BLaER1 treated with 17β-estradiol and CSF1 and Interleukin-3, amounts not matched to agents 10 nM and 100 nM (cell line): ENCODE results near the gene TLE2.
A peak's percentile ranks its signal among the peaks of the same experiment; 100 is the strongest.

Experiments used
- H3K27ac ChIP-seq, 11 experiments: shearing (Covaris generic); formaldehyde crosslinking; 2 replicates each; pipeline ENCODE4 v1.8.1; 2022
- H3K27me3 ChIP-seq, 11 experiments: shearing (Covaris generic); formaldehyde crosslinking; 2 replicates each; pipeline ENCODE4 v1.8.1; 2022
- H3K36me3 ChIP-seq, 11 experiments: shearing (Covaris generic); formaldehyde crosslinking; 2 replicates each; pipeline ENCODE4 v1.8.1; 2022
- H3K4me1 ChIP-seq, 10 experiments: shearing (Covaris generic); formaldehyde crosslinking; 2 replicates each; pipeline ENCODE4 v1.8.1; 2022
- H3K4me2 ChIP-seq, 11 experiments: shearing (Covaris generic); formaldehyde crosslinking; 2 replicates each; pipeline ENCODE4 v1.8.1; 2022
- H3K4me3 ChIP-seq, 10 experiments: shearing (Covaris generic); formaldehyde crosslinking; 2 replicates each; pipeline ENCODE4 v1.8.1; 2022
- H3K9ac ChIP-seq, 11 experiments: shearing (Covaris generic); formaldehyde crosslinking; 2 replicates each; pipeline ENCODE4 v1.8.1; 2022
- H3K9me3 ChIP-seq, 11 experiments: shearing (Covaris generic); formaldehyde crosslinking; replicated peaks in 1 of 11; 2 replicates each; pipeline ENCODE4 v1.8.1; 2022
- H4K20me1 ChIP-seq, 11 experiments: shearing (Covaris generic); formaldehyde crosslinking; 2 replicates each; pipeline ENCODE4 v1.8.1; 2022
- Cebpa-rat ChIP-seq, 11 experiments: shearing (Covaris generic); IDR thresholded peaks; 2 replicates each; pipeline ENCODE4 v1.8.1; 2022

The TLE2 gene

GRCh38 chr19:2982983-2983350 lies 46.1 kb downstream of the TLE2 start:
- peak overlapping the region in 7 of 11 experiments; percentile 20 to 74 (median 57); a peak in 11 of 22 replicates for H3K9ac ChIP-seq
- H3K36me3 ChIP-seq, result no peaks in the 10 kb centered on the region
- H3K9me3 ChIP-seq, result no peaks in the 10 kb centered on the region
- no peaks in the 10 kb centered on the region for H4K20me1 ChIP-seq
- H3K27ac ChIP-seq, result peak overlapping the region in 8 of 11 experiments; percentile 44 to 80 (median 68); a peak in 15 of 22 replicates
- TF ChIP-seq Cebpa-rat (IDR thresholded peaks at IDR 0.05), result no peak
- H3K4me3 ChIP-seq, result peak overlapping the region in 2 of 10 experiments; percentile 4 to 52; a peak in 2 of 20 replicates
- peaks cover 0 to 12% (median 0%) of the 10 kb centered on the region in 11 experiments; a peak in 2 of 22 replicates for H3K27me3 ChIP-seq
- H3K4me2 ChIP-seq, result peak overlapping the region; percentile 79 to 98 (median 92)
- H3K4me1 ChIP-seq, result peaks cover 35 to 95% (median 88%) of the 10 kb centered on the region in 10 experiments

GRCh38 chr19:2982561-2982960 lies 46.5 kb downstream of the TLE2 start:
- Histone ChIP-seq H3K27ac (peak overlapping the region in 7 of 11 experiments; percentile 44 to 80 (median 69); a peak in 11 of 22 replicates), H3K9ac (peak overlapping the region in 5 of 11 experiments; percentile 46 to 74 (median 66); a peak in 9 of 22 replicates), H3K4me2 (peak overlapping the region; percentile 42 to 98 (median 92); a peak in 21 of 22 replicates), H3K9me3 (no peaks in the 10 kb centered on the region), H3K27me3 (peaks cover 0 to 11% (median 0%) of the 10 kb centered on the region in 11 experiments; a peak in 2 of 22 replicates), H3K4me3 (peak overlapping the region in 1 of 10 experiments; percentile 4; a peak in 1 of 20 replicates), H4K20me1 (no peaks in the 10 kb centered on the region), H3K36me3 (no peaks in the 10 kb centered on the region), H3K4me1 (peaks cover 36 to 95% (median 88%) of the 10 kb centered on the region in 10 experiments)
- TF ChIP-seq Cebpa-rat (IDR thresholded peaks at IDR 0.05), result no peak

GRCh38 chr19:2981898-2982297 lies 47.2 kb downstream of the TLE2 start:
- Histone ChIP-seq H3K27ac (peak overlapping the region in 1 of 11 experiments; percentile 14; a peak in 1 of 22 replicates), H3K9me3 (no peaks in the 10 kb centered on the region), H3K4me2 (peak overlapping the region in 9 of 11 experiments; percentile 15 to 98 (median 92); a peak in 16 of 22 replicates), H3K4me1 (peaks cover 30 to 92% (median 84%) of the 10 kb centered on the region in 10 experiments), H4K20me1 (no peaks in the 10 kb centered on the region), H3K9ac (peak overlapping the region in 5 of 11 experiments; percentile 9 to 50 (median 38); a peak in 3 of 22 replicates), H3K36me3 (no peaks in the 10 kb centered on the region), H3K27me3 (peaks cover 0 to 8% (median 0%) of the 10 kb centered on the region in 11 experiments; a peak in 2 of 22 replicates), H3K4me3 (no peak overlapping the region)
- no peak for TF ChIP-seq Cebpa-rat (IDR thresholded peaks at IDR 0.05)

GRCh38 chr19:2978772-2979171 lies 50.3 kb downstream of the TLE2 start:
- TF ChIP-seq Cebpa-rat (IDR thresholded peaks at IDR 0.05), result no peak
- no peaks in the 10 kb centered on the region for H3K36me3 ChIP-seq
- no peak overlapping the region for H3K27ac ChIP-seq
- no peak overlapping the region for H3K4me3 ChIP-seq
- peaks cover 51 to 91% (median 87%) of the 10 kb centered on the region in 10 experiments for H3K4me1 ChIP-seq
- H4K20me1 ChIP-seq, result no peaks in the 10 kb centered on the region
- H3K9me3 ChIP-seq, result no peaks in the 10 kb centered on the region
- peaks cover 0 to 4% (median 0%) of the 10 kb centered on the region in 11 experiments; a peak in 1 of 22 replicates for H3K27me3 ChIP-seq
- no peak overlapping the region for H3K9ac ChIP-seq
- peak overlapping the region in 9 of 11 experiments; percentile 82 to 97 (median 86); a peak in 9 of 22 replicates for H3K4me2 ChIP-seq

- no peaks in the 10 kb centered on the region for H3K9me3 ChIP-seq
- peak overlapping the region in 9 of 11 experiments; percentile 43 to 63 (median 52); a peak in 12 of 22 replicates for H3K9ac ChIP-seq
- H4K20me1 ChIP-seq, result no peaks in the 10 kb centered on the region
- H3K4me3 ChIP-seq, result peak overlapping the region in 8 of 10 experiments; percentile 47 to 73 (median 58); a peak in 12 of 20 replicates
- peak overlapping the region; percentile 67 to 97 (median 86) for H3K4me2 ChIP-seq
- TF ChIP-seq Cebpa-rat (IDR thresholded peaks at IDR 0.05), result no peak
- peaks cover 51 to 91% (median 87%) of the 10 kb centered on the region in 10 experiments for H3K4me1 ChIP-seq
- H3K27me3 ChIP-seq, result peaks cover 0 to 4% (median 0%) of the 10 kb centered on the region in 11 experiments; a peak in 1 of 22 replicates
- H3K36me3 ChIP-seq, result no peaks in the 10 kb centered on the region
- H3K27ac ChIP-seq, result peak overlapping the region in 10 of 11 experiments; percentile 12 to 63 (median 50); a peak in 9 of 22 replicates
Observed at GRCh38 chr19:2978166-2978767, 50.8 kb downstream of the TLE2 start.

- H3K4me2 ChIP-seq, result peak overlapping the region; percentile 67 to 97 (median 86)
- peaks cover 0 to 4% (median 0%) of the 10 kb centered on the region in 11 experiments; a peak in 1 of 22 replicates for H3K27me3 ChIP-seq
- H3K9me3 ChIP-seq, result no peaks in the 10 kb centered on the region
- H3K4me1 ChIP-seq, result peaks cover 52 to 91% (median 87%) of the 10 kb centered on the region in 10 experiments
- TF ChIP-seq Cebpa-rat (IDR thresholded peaks at IDR 0.05), result no peak
- H4K20me1 ChIP-seq, result no peaks in the 10 kb centered on the region
- H3K27ac ChIP-seq, result peak overlapping the region in 10 of 11 experiments; percentile 12 to 63 (median 50); a peak in 14 of 22 replicates
- H3K9ac ChIP-seq, result peak overlapping the region in 9 of 11 experiments; percentile 43 to 63 (median 52); a peak in 17 of 22 replicates
- peak overlapping the region; percentile 47 to 73 (median 58) for H3K4me3 ChIP-seq
- no peaks in the 10 kb centered on the region for H3K36me3 ChIP-seq
Observed at GRCh38 chr19:2977746-2978138, 51.3 kb downstream of the TLE2 start.

GRCh38 chr19:2977001-2977745 lies 51.9 kb downstream of the TLE2 start, which contains the start of gene TLE6:
Gene TLE6, plus strand, starts transcription at chr19:2977564. Its CDS starts 670 bp downstream, at chr19:2978234.
- Histone ChIP-seq H3K27me3 (no peaks in the 10 kb centered on the region), H4K20me1 (no peaks in the 10 kb centered on the region), H3K36me3 (no peaks in the 10 kb centered on the region), H3K9me3 (no peaks in the 10 kb centered on the region), H3K9ac (peak within 1 kb of the TSS; percentile 47 to 79 (median 65); a peak in 21 of 22 replicates), H3K27ac (peak within 1 kb of the TSS; percentile 12 to 69 (median 52); a peak in 21 of 22 replicates), H3K4me2 (peak within 1 kb of the TSS; percentile 94 to 100 (median 98)), H3K4me3 (peak within 1 kb of the TSS; percentile 53 to 73 (median 60)), H3K4me1 (peaks cover 57 to 91% (median 87%) of the 10 kb centered on the region in 10 experiments)
- no peak for TF ChIP-seq Cebpa-rat (IDR thresholded peaks at IDR 0.05)

- peaks cover 63 to 91% (median 87%) of the 10 kb centered on the region in 10 experiments for H3K4me1 ChIP-seq
- no peak for TF ChIP-seq Cebpa-rat (IDR thresholded peaks at IDR 0.05)
- H3K4me2 ChIP-seq, result peak overlapping the region; percentile 94 to 100 (median 98)
- no peaks in the 10 kb centered on the region for H4K20me1 ChIP-seq
- no peaks in the 10 kb centered on the region for H3K27me3 ChIP-seq
- H3K9me3 ChIP-seq, result no peaks in the 10 kb centered on the region
- H3K4me3 ChIP-seq, result peak overlapping the region; percentile 53 to 73 (median 60)
- peak overlapping the region in 10 of 11 experiments; percentile 6 to 69 (median 55); a peak in 19 of 22 replicates for H3K27ac ChIP-seq
- H3K36me3 ChIP-seq, result no peaks in the 10 kb centered on the region
- peak overlapping the region; percentile 47 to 79 (median 65); a peak in 21 of 22 replicates for H3K9ac ChIP-seq
Observed at GRCh38 chr19:2976609-2977000, 52.5 kb downstream of the TLE2 start.
